Loucy (cell line): ENCODE measurements around the gene ALPK3.

Source experiments
- H2AFZ ChIP-seq: fragments of 200-600 bp; sonication (generic); 2 replicates; pipeline ENCODE4 v1.6.0; 2016; ENCODE audit warnings: antibody characterized with exemption, mild to moderate bottlenecking, low read length, moderate library complexity
- H3F3A ChIP-seq: fragments of 200-600 bp; 2 replicates; pipeline ENCODE4 v1.6.0; 2016; ENCODE audit warnings: antibody characterized with exemption, low read depth, mild to moderate bottlenecking
- H3K27me3 ChIP-seq: fragments of 200-600 bp; sonication (generic); 2 replicates; pipeline ENCODE4 v1.6.1; 2014; ENCODE audit warnings: low read length, mild to moderate bottlenecking; ENCODE audit not compliant: insufficient read depth, poor library complexity, severe bottlenecking
- H3K36me3 ChIP-seq: fragments of 200-600 bp; sonication (generic); 2 replicates; pipeline ENCODE4 v1.6.1; 2016; ENCODE audit warnings: low read length; ENCODE audit not compliant: insufficient read depth
- H3K4me1 ChIP-seq: fragments of 200-600 bp; sonication (generic); 2 replicates; pipeline ENCODE4 v1.5.1; 2014; ENCODE audit warnings: low read length, mild to moderate bottlenecking; ENCODE audit not compliant: insufficient read depth, poor library complexity, severe bottlenecking
- H3K4me2 ChIP-seq: fragments of 200-600 bp; sonication (generic); 2 replicates; pipeline ENCODE4 v1.6.0; 2014; ENCODE audit warnings: antibody characterized with exemption, low read length, low read depth, mild to moderate bottlenecking; ENCODE audit not compliant: poor library complexity, severe bottlenecking
- H3K4me3 ChIP-seq: fragments of 200-600 bp; sonication (generic); 2 replicates; pipeline ENCODE4 v1.5.1; 2014; ENCODE audit warnings: low read length, mild to moderate bottlenecking, mixed read lengths; ENCODE audit not compliant: poor library complexity, severe bottlenecking
- H3K79me2 ChIP-seq: fragments of 200-600 bp; sonication (generic); 2 replicates; pipeline ENCODE4 v1.6.1; 2014; ENCODE audit warnings: low read length; ENCODE audit not compliant: insufficient read depth
- H3K9ac ChIP-seq: fragments of 200-600 bp; sonication (generic); 2 replicates; pipeline ENCODE4 v1.6.0; 2014; ENCODE audit warnings: mild to moderate bottlenecking, low read depth, low read length, moderate library complexity; ENCODE audit not compliant: poor library complexity, severe bottlenecking
- H3K9me2 ChIP-seq: fragments of 200-600 bp; sonication (generic); replicated peaks from 2 replicates; pipeline ENCODE4 v1.6.1; 2016; ENCODE audit warnings: low read depth, low read length, mixed read lengths
- H3K9me3 ChIP-seq: fragments of 200-600 bp; sonication (generic); 2 replicates; pipeline ENCODE4 v1.6.1; 2014; ENCODE audit warnings: mild to moderate bottlenecking, antibody characterized with exemption, low read length, low read depth; ENCODE audit not compliant: insufficient read depth
- H4K20me1 ChIP-seq: fragments of 200-600 bp; sonication (generic); 2 replicates; pipeline ENCODE4 v1.6.0; 2014; ENCODE audit warnings: antibody characterized with exemption, low read length, mild to moderate bottlenecking; ENCODE audit not compliant: insufficient read depth, poor library complexity, severe bottlenecking
- EZH2phosphoT487 ChIP-seq: fragments of 200-600 bp; IDR thresholded peaks from 2 replicates; pipeline ENCODE4 v1.6.1; 2018; ENCODE audit warnings: antibody characterized with exemption, mild to moderate bottlenecking, moderate library complexity, borderline replicate concordance
- TF ChIP-seq, protein P1 (sequence below): fragments of 200-600 bp; sonication (generic); conservative IDR thresholded peaks from 2 replicates; pipeline ENCODE4 v1.5.1; 2014; ENCODE audit warnings: mild to moderate bottlenecking, antibody characterized with exemption, low read length

ALPK3 gene

DNA sequence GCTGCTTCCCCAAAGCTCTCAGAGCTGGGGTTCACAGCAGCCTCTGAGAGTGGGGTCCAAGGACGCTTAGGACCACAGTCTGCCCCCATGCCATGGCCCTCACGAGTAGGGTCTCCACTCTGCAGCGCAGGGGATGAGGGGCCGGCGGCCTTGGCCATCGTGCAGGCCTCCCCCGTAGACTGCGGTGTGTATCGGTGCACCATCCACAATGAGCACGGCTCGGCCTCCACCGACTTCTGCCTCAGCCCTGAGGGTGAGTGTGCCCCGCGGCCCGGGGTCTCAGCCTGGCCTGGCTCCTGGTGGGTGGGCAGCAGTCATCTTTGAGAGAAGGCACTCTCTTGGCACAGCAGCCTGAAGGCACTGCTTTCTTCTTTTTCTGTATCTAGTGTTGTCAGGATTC lies 42.5 kb downstream of the ALPK3 start:
- Histone ChIP-seq H3K27me3 (no peaks in the 10 kb centered on the region), H3K9me3 (no peaks in the 10 kb centered on the region), H3K79me2 (no peaks in the 10 kb centered on the region), H3K4me2 (no peak overlapping the region), H3K4me3 (no peak overlapping the region), H4K20me1 (no peaks in the 10 kb centered on the region), H3K9ac (no peak overlapping the region), H2AFZ (no peak overlapping the region), H3F3A (no peaks in the 10 kb centered on the region), H3K4me1 (no peaks in the 10 kb centered on the region), H3K36me3 (no peaks in the 10 kb centered on the region), H3K9me2 (no peaks in the 10 kb centered on the region)
- TF ChIP-seq EZH2phosphoT487 = no peak
- TF ChIP-seq, protein P1, sequence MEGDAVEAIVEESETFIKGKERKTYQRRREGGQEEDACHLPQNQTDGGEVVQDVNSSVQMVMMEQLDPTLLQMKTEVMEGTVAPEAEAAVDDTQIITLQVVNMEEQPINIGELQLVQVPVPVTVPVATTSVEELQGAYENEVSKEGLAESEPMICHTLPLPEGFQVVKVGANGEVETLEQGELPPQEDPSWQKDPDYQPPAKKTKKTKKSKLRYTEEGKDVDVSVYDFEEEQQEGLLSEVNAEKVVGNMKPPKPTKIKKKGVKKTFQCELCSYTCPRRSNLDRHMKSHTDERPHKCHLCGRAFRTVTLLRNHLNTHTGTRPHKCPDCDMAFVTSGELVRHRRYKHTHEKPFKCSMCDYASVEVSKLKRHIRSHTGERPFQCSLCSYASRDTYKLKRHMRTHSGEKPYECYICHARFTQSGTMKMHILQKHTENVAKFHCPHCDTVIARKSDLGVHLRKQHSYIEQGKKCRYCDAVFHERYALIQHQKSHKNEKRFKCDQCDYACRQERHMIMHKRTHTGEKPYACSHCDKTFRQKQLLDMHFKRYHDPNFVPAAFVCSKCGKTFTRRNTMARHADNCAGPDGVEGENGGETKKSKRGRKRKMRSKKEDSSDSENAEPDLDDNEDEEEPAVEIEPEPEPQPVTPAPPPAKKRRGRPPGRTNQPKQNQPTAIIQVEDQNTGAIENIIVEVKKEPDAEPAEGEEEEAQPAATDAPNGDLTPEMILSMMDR = no peak

DNA sequence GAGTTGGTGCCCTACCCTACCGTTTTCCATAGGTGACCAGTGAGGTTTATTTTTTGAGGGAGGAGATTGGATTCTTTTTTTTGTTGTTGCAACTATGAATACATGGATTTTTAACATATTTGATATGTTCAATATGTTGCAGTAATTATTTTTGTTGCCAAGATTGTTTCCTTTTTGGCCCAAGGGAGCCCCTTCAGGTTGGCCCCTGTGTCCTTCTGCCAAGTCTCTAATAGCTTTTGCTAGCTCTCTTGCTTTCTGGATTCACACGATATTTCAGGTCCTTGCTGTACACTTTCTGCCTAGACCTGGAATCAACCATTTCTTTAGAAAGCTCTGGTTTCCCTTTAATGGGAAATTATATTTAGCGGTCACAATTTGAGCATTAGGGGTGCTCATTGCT lies 44.6 kb downstream of the ALPK3 start:
- no peak overlapping the region for H3K4me2 ChIP-seq
- TF ChIP-seq EZH2phosphoT487 = no peak
- TF ChIP-seq, protein P1 = no peak
- no peaks in the 10 kb centered on the region for H3K4me1 ChIP-seq
- H3F3A ChIP-seq = no peaks in the 10 kb centered on the region
- H3K9me2 ChIP-seq = no peaks in the 10 kb centered on the region
- H3K9ac ChIP-seq = no peak overlapping the region
- H3K36me3 ChIP-seq = no peaks in the 10 kb centered on the region
- no peak overlapping the region for H3K4me3 ChIP-seq
- no peaks in the 10 kb centered on the region for H3K79me2 ChIP-seq
- H4K20me1 ChIP-seq = no peaks in the 10 kb centered on the region
- H3K9me3 ChIP-seq = no peaks in the 10 kb centered on the region
- H2AFZ ChIP-seq = no peak overlapping the region
- H3K27me3 ChIP-seq = no peaks in the 10 kb centered on the region

DNA sequence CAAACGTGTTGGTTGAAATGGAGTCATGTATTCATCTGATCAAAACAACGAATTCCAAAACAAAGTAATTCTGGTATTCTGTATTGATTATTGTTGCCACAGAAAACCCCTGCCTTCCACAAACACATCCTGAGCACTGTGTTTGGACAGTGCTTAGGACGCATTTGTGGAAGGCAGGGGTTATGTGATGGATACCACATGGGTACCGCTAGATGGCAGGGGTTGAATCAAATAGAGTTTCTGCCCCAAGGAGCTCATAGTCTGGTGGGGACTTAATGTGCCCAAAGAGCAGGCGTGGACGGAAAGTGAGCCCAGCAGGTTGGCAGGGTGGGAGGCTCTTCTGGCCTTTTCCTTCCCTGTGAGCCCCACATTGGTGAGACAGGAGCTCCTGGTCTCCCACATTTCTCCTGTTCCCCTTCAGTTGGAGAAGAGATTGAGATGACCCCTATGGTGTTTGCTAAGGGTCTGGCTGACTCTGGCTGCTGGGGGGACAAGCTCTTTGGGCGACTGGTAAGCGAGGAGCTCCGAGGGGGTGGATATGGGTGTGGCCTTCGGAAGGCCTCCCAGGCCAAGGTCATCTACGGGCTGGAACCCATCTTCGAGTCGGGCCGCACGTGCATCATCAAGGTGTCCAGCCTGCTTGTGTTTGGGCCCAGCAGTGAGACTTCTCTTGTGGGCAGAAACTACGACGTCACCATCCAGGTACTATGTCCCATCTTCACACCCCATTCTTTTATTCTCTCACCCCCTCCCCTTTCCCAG lies 45.2 kb downstream of the ALPK3 start:
- Histone ChIP-seq H3K79me2 (no peaks in the 10 kb centered on the region), H3F3A (no peaks in the 10 kb centered on the region), H4K20me1 (no peaks in the 10 kb centered on the region), H3K36me3 (no peaks in the 10 kb centered on the region), H3K9me2 (no peaks in the 10 kb centered on the region), H3K4me1 (no peaks in the 10 kb centered on the region), H2AFZ (no peak overlapping the region), H3K4me2 (no peak overlapping the region), H3K9ac (no peak overlapping the region), H3K9me3 (no peaks in the 10 kb centered on the region), H3K27me3 (no peaks in the 10 kb centered on the region), H3K4me3 (no peak overlapping the region)
- no peak for TF ChIP-seq EZH2phosphoT487
- TF ChIP-seq, protein P1 = no peak
